HG02759 (cell line): ENCODE data around the gene FIG4.

Experiments used
- ATAC-seq: cut with Tn5 transposase; IDR thresholded peaks from one replicate; pipeline ENCODE4 v1.9.1; 2021; ENCODE audit warnings: mild to moderate bottlenecking, moderate library complexity; ENCODE audit not compliant: unreplicated experiment

FIG4 gene

GRCh38 chr6:109747221-109747620, 56.1 kb downstream of the FIG4 start:
- no peak for ATAC-seq

- ATAC-seq: no peak
Observed at GRCh38 chr6:109759098-109759955, 68.2 kb downstream of the FIG4 start.

- no peak for ATAC-seq
Observed at GRCh38 chr6:109760208-109760607, 69.1 kb downstream of the FIG4 start.

- ATAC-seq: no peak
Observed at GRCh38 chr6:109762166-109762565, 71.1 kb downstream of the FIG4 start.

- ATAC-seq: no peak
Observed at GRCh38 chr6:109762769-109763441, 71.8 kb downstream of the FIG4 start.

GRCh38 chr6:109766167-109766566, 75.1 kb downstream of the FIG4 start:
- no peak for ATAC-seq

- ATAC-seq: no peak
Observed at GRCh38 chr6:109767961-109768360, 76.9 kb downstream of the FIG4 start.

- no peak for ATAC-seq
Observed at GRCh38 chr6:109768485-109768884, 77.4 kb downstream of the FIG4 start.

- no peak for ATAC-seq
Observed at GRCh38 chr6:109769213-109769612, 78.1 kb downstream of the FIG4 start.

- no peak for ATAC-seq
Observed at GRCh38 chr6:109770047-109770446, 79.0 kb downstream of the FIG4 start.

- ATAC-seq: no peak
Observed at GRCh38 chr6:109770779-109771178, 79.7 kb downstream of the FIG4 start.

- peak; percentile 44 for ATAC-seq
Observed at GRCh38 chr6:109771939-109772755, 81.1 kb downstream of the FIG4 start.

GRCh38 chr6:109772883-109773431, 81.9 kb downstream of the FIG4 start:
- no peak for ATAC-seq

- ATAC-seq: no peak
Observed at GRCh38 chr6:109781001-109781400, 89.9 kb downstream of the FIG4 start.

- no peak for ATAC-seq
Observed at GRCh38 chr6:109782491-109782999, 91.4 kb downstream of the FIG4 start.

- ATAC-seq: no peak
Observed at GRCh38 chr6:109783250-109783986, 92.3 kb downstream of the FIG4 start.

GRCh38 chr6:109787312-109787711, 96.2 kb downstream of the FIG4 start:
- ATAC-seq: no peak

- no peak for ATAC-seq
Observed at GRCh38 chr6:109788687-109789086, 97.6 kb downstream of the FIG4 start.

GRCh38 chr6:109790131-109790530, 99.0 kb downstream of the FIG4 start:
- ATAC-seq: no peak

- no peak for ATAC-seq
Observed at GRCh38 chr6:109791301-109791700, 100.2 kb downstream of the FIG4 start.
